GM11168 (cell line): ENCODE results near the gene HMGN3.

Source experiments
- in situ Hi-C: fragments of 300-500 bp; cut with MboI; formaldehyde crosslinking; loops from one replicate; pipeline ENCODE4 v1.12.0; 2022; ENCODE audit warnings: low sequenced_read_pairs; ENCODE audit not compliant: unreplicated experiment

Gene HMGN3

DNA sequence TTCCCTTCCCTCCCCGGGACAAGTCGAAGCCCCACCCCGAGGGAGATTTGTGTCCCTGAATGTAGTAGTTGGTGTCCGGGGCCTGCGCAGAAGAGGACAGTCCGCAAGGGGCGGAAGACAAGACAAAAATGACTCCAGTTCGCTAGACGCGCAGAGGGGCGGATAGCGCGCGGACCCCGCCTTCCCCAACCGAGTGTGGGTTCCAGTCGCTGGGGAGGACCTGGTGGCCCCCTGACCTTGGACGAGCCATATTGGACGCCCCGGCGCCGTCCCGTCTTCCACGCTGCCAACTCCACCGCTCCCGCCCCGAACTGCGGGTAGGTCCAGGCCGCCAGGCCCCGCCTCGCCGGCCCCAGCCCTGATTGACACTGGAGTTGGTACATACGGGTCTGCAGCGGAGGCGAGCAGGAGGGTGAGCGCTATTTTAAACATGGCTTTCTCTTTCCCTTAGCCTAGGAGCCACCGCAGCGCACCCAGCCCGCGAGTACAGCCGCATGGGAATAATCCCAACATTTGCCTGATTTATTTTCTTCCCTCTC lies 802 bp downstream of the HMGN3 start:
- in situ Hi-C loops: no loop called here

GRCh38 chr6:79232696-79233462 lies 1.6 kb downstream of the HMGN3 start:
- in situ Hi-C loops: no loop called here

GRCh38 chr6:79231666-79232065 lies 2.8 kb downstream of the HMGN3 start:
- in situ Hi-C loops: no loop called here

GRCh38 chr6:79231101-79231500 lies 3.4 kb downstream of the HMGN3 start:
- in situ Hi-C loops: no loop called here

- in situ Hi-C loops: no loop called here
Measured at GRCh38 chr6:79230149-79230548, 4.3 kb downstream of the HMGN3 start.

- in situ Hi-C loops: no loop called here
Measured at GRCh38 chr6:79227445-79227844, 7.0 kb downstream of the HMGN3 start.

DNA sequence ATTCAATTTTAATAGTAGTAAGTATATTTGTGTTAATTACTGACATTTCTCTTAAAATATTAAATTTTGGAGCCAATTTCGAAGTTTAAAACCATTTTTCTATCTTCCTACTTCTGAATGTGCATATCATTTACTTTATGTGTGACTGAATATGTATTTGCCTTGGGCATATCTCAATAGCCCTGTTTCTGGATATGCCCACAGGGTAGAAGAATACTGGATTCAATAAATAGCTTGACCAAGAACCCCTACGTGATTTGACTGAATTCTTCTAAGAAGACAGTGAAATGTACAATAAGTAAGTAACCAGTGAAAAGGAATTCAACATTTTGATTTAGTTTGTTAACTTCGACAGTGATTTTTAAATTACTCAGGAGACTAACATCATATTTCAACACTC lies 7.8 kb downstream of the HMGN3 start:
- in situ Hi-C loops: no loop called here

DNA sequence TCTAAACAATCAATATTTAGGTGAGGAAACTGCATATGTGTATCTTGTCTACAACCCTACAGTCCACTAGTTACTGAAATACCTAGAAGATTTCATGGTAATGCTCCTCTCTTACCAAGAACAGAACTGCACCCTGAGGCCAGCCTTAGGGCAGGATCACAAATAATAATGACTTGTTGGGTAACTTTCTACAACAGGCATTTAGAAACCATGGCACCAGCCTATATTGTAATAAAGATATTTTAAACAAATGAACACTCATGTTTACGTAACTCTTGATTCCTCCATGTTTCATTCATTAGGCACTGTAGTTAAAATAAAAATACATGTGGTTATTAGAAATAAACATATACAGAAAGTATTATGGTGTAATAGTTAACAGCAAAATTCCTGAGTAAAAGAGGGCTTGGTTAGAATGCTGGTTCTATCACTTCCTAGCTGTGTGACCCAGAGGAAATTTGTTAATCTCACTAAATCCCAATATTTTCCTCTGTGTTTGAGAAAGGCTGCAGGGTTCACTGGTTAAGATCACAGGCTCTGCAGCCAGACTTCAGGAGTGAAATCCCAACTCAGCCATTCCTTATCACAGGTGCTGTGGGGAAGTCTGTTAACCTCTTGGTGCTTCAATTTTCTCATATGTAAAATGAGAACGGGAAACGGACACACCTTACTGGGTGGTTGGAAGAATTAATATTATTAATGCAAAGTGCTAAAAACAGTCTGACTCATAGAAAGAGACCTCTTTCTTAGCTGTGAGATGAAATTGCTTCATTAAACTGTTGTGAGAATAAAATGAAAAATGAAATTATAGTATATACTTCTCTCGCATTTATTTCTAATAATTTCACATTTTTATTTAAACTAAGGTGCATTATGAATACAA lies 8.5 kb downstream of the HMGN3 start:
- in situ Hi-C loops: no loop called here

DNA sequence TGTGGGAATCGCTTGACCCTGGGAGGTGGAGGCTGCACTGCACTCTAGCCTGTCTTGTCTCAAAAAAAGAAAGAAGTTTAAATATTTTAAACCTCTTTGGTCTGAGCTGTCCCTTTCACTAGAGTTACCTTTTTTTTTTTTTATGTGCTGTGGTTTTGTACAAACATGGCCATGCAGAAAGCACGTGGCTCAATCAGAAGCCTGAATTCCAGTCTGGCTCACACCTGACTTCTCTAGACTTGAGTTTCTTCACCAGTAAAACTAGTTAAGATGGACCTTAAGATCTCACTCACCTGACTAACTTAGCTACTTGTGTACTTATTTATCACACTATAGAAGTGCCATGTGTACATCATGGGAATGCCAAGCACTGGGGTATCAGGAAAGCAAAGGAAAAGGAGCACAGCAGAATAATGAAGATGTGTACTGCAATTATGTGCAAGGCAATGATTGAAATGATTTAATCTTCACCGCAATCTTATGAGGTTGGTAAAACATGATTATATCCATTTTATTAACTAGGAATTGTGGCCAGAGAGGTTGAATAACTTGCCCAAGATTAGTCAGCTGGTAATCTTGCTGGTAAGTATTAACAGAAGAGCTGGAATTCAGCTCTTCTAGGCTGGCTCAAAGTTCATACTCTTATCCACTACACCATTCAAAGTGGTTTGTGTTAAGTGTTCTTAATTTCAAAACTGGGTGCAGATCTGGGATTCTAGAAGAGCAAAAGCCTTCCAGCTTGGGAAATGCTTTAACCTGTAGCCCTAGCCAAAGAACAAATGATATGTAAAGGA lies 10.7 kb downstream of the HMGN3 start:
- in situ Hi-C loops: no loop called here

GRCh38 chr6:79215213-79215824 lies 19.2 kb downstream of the HMGN3 start:
- in situ Hi-C loops: no loop called here

GRCh38 chr6:79212859-79213258 lies 21.6 kb downstream of the HMGN3 start:
- in situ Hi-C loops: no loop called here

- in situ Hi-C loops: no loop called here
Measured at GRCh38 chr6:79208816-79209215, 25.7 kb downstream of the HMGN3 start.

DNA sequence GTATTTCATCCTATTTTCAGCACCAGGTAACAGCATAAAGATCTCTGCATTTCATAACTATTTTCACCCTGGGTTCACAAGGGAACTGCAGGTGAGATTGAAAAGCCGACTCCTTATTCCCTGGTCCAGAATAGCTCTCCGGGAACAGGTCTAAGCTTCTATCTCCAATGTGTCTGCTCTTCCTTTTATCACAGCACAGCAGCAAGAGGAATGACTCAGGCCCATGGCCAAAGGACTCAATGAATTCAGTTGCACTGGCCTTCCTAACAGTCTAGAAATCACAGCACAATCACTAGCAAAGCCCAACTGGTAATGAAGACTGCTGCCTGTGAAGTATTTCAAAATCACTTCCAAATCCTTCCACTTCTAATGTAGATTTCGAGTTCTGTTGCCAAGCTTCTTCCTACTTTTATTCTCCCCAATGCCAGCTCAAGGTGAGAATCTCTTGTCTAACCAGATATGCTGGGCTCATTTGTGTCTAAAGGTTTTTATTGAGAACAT lies 30.7 kb downstream of the HMGN3 start:
- in situ Hi-C loops: no loop called here

DNA sequence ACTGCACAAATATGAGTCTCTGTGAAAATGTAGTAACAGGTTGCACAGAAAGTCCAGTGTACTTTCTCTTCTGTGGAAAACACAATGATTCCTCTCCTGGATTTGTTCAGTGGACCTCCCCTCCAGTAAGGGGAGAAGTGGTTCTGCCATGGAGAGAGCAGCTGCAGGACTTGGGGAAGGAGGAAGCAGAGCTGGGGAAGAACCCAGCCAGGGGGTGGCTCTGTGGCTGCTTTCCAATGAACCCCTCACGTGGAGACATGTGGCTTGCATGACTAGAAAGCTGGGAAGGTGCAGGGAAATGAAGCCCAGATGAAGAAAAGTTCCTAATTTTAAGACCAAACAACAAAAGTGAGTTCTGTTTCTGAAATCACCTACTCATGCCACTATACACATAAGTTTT lies 31.9 kb downstream of the HMGN3 start:
- in situ Hi-C loops: no loop called here

DNA sequence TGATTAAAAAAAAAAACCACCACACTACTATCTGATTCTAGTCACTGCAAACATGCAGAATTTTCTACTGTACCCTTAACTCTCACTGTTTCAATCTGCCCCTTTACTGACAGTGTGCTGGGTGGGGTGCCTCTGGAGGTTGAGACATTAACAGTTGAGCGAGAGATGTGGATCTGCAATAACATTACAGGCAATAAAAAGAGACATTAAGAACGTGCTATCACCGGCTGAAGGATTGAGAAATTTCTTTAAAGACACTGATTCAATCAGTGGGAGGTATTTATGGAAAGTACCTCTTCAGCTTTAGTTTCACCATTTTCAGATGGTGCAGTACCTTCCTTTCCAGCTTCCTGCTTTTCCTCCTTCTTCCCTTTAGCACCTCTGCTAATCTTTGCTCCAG lies 32.5 kb downstream of the HMGN3 start:
- in situ Hi-C loops: no loop called here

DNA sequence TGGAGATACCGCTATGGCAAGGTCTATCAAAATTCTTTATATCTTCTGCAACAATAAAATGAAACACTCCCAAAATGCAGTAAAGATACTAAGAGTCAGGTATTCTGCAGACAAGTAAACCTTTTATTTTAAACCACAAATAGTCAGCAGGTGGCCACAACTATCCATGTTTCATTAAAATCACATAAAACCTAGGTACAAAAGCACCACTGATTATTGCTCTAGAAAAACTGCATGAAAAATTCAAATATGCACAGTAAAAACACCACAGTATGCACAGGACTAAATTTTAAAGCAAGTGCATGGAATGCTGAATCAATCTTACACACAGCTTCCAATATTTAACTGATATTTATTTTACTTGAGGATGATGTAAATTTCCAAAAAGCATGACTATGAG lies 33.3 kb downstream of the HMGN3 start:
- in situ Hi-C loops: no loop called here

GRCh38 chr6:79196912-79197311 lies 37.6 kb downstream of the HMGN3 start:
- in situ Hi-C loops: no loop called here

DNA sequence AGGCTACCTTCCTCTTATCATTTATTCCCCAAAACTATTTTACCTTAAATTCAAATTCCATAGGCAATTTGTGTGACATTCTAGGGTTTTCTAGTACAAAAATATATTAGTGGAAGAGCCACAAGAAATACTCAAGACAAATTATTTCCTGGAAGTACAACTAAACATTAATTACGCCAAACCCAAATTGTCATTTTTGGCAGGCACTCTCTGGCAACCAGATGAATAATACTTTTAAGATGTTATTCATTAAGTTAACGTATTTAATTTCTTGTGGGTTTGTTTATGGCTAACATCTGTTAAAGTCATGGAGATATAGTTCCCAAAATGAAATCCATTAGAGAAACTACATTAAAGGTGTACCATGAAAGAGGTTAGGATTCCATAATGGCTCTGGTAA lies 40.5 kb downstream of the HMGN3 start:
- in situ Hi-C loops: no loop called here

GRCh38 chr6:79189760-79190350 lies 44.6 kb downstream of the HMGN3 start:
- in situ Hi-C loops: no loop called here
